SU-DHL-6 (cell line): Measurements from ENCODE around the gene RAP1A.

ENCODE experiments used
- CTCF ChIP-seq: fragments of 200-600 bp; sonication (generic); IDR thresholded peaks from one replicate; pipeline ENCODE4 v1.5.1; 2017; ENCODE audit warnings: antibody characterized with exemption, mild to moderate bottlenecking, low read length, moderate library complexity; ENCODE audit not compliant: insufficient read depth, poor library complexity, severe bottlenecking
- EZH2phosphoT487 ChIP-seq: fragments of 200-600 bp; sonication (generic), shearing (Covaris generic); conservative IDR thresholded peaks from 2 replicates; pipeline ENCODE4 v1.6.1; 2018; ENCODE audit warnings: mild to moderate bottlenecking, antibody characterized with exemption, low read length, moderate library complexity, mixed read lengths

- TF ChIP-seq CTCF (no peak), EZH2phosphoT487 (no peak)
These were observed 29.2 kb downstream of the RAP1A start for GRCh38 chr1:111648806-111649205.
